Measurements from ENCODE around the gene DOK3.
"Not testable (repeated sequence)": the region's sequence is repeated elsewhere in the genome, so short reads cannot be mapped to it uniquely, and the experiment has no call there.

The DOK3 gene

GRCh38 chr5:177535125-177535524 is 25.5 kb upstream of the DOK3 start:
- DNase-seq (ENCODE audit: low read depth, low spot score): no peak

- not testable (repeated sequence) for DNase-seq (ENCODE audit: low read depth, low spot score)
Measured at GRCh38 chr5:177534433-177534832, 24.8 kb upstream of the DOK3 start.

GRCh38 chr5:177531209-177531940 is 21.7 kb upstream of the DOK3 start:
- DNase-seq (ENCODE audit: low read depth, low spot score): no peak

GRCh38 chr5:177530638-177531037 is 21.0 kb upstream of the DOK3 start:
- no peak for DNase-seq (ENCODE audit: low read depth, low spot score)

GRCh38 chr5:177529247-177530203 is 19.9 kb upstream of the DOK3 start:
- no peak for DNase-seq (ENCODE audit: low read depth, low spot score)

GRCh38 chr5:177528631-177529030 is 19.0 kb upstream of the DOK3 start:
- DNase-seq (ENCODE audit: low read depth, low spot score): no peak

GRCh38 chr5:177527595-177527994 is 18.0 kb upstream of the DOK3 start:
- no peak for DNase-seq (ENCODE audit: low read depth, low spot score)

- DNase-seq (ENCODE audit: low read depth, low spot score): no peak
Measured at GRCh38 chr5:177526791-177527190, 17.2 kb upstream of the DOK3 start.

- no peak for DNase-seq (ENCODE audit: low read depth, low spot score)
Measured at GRCh38 chr5:177526191-177526590, 16.6 kb upstream of the DOK3 start.

- no peak for DNase-seq (ENCODE audit: low read depth, low spot score)
Measured at GRCh38 chr5:177524941-177525655, 15.5 kb upstream of the DOK3 start.

GRCh38 chr5:177524539-177524900 is 14.9 kb upstream of the DOK3 start:
- no peak for DNase-seq (ENCODE audit: low read depth, low spot score)

GRCh38 chr5:177523711-177524538 is 14.3 kb upstream of the DOK3 start:
- no peak for DNase-seq (ENCODE audit: low read depth, low spot score)

- no peak for DNase-seq (ENCODE audit: low read depth, low spot score)
Measured at GRCh38 chr5:177520916-177521513, 11.4 kb upstream of the DOK3 start.

- DNase-seq (ENCODE audit: low read depth, low spot score): no peak
Measured at GRCh38 chr5:177520271-177520670, 10.6 kb upstream of the DOK3 start.

GRCh38 chr5:177519463-177520235 is 10.0 kb upstream of the DOK3 start:
- no peak for DNase-seq (ENCODE audit: low read depth, low spot score)

- DNase-seq (ENCODE audit: low read depth, low spot score): peak; percentile 86
Measured at GRCh38 chr5:177516601-177517568, 7.3 kb upstream of the DOK3 start, which contains the start of gene DDX41. Gene DDX41, minus strand, starts transcription at chr5:177516961. Its CDS starts 16 bp downstream, at chr5:177516945.

GRCh38 chr5:177515580-177515979 is 6.0 kb upstream of the DOK3 start:
- DNase-seq (ENCODE audit: low read depth, low spot score): no peak

- no peak for DNase-seq (ENCODE audit: low read depth, low spot score)
Measured at GRCh38 chr5:177514541-177514940, 4.9 kb upstream of the DOK3 start.

GRCh38 chr5:177513500-177513899 is 3.9 kb upstream of the DOK3 start:
- no peak for DNase-seq (ENCODE audit: low read depth, low spot score)

Data from activated naive CD8-positive, alpha-beta T cell treated with anti-CD3 and anti-CD28 coated beads, Interleukin-2, amount 50 U/mL, for 16 hours (primary cell).